GM21737 (cell line): ENCODE data around the gene FOXS1.

Source experiments
- ATAC-seq: cut with Tn5 transposase; IDR thresholded peaks from one replicate; pipeline ENCODE4 v1.9.1; 2021; ENCODE audit warnings: mild to moderate bottlenecking, moderate library complexity; ENCODE audit not compliant: unreplicated experiment

Gene FOXS1

GRCh38 chr20:31861385-31862156, 16.2 kb upstream of the FOXS1 start:
- ATAC-seq = no peak

- no peak for ATAC-seq
Measured at GRCh38 chr20:31861135-31861384, 15.7 kb upstream of the FOXS1 start.

- no peak for ATAC-seq
Measured at GRCh38 chr20:31860390-31861134, 15.2 kb upstream of the FOXS1 start.

GRCh38 chr20:31859998-31860380, 14.6 kb upstream of the FOXS1 start:
- ATAC-seq = no peak

- no peak for ATAC-seq
Measured at GRCh38 chr20:31859266-31859997, 14.0 kb upstream of the FOXS1 start.

- ATAC-seq = no peak
Measured at GRCh38 chr20:31858760-31859083, 13.3 kb upstream of the FOXS1 start.

- ATAC-seq = no peak
Measured at GRCh38 chr20:31857861-31858759, 12.7 kb upstream of the FOXS1 start.

- ATAC-seq = no peak
Measured at GRCh38 chr20:31856516-31856915, 11.1 kb upstream of the FOXS1 start.

- no peak for ATAC-seq
Measured at GRCh38 chr20:31853481-31853880, 8.1 kb upstream of the FOXS1 start.

GRCh38 chr20:31851240-31851955, 6.0 kb upstream of the FOXS1 start:
- ATAC-seq = no peak

- ATAC-seq = no peak
Measured at GRCh38 chr20:31849306-31849930, 4.0 kb upstream of the FOXS1 start.

- no peak for ATAC-seq
Measured at GRCh38 chr20:31848088-31848999, 2.9 kb upstream of the FOXS1 start.

GRCh38 chr20:31846793-31847138, 1.4 kb upstream of the FOXS1 start:
- no peak for ATAC-seq

GRCh38 chr20:31844737-31845299, 586 bp downstream of the FOXS1 start:
- ATAC-seq = no peak

- no peak for ATAC-seq
Measured at GRCh38 chr20:31843881-31844280, 1.5 kb downstream of the FOXS1 start.

GRCh38 chr20:31843288-31843687, 2.1 kb downstream of the FOXS1 start:
- ATAC-seq = no peak

- ATAC-seq = no peak
Measured at GRCh38 chr20:31842471-31843157, 2.8 kb downstream of the FOXS1 start.

GRCh38 chr20:31841928-31842327, 3.5 kb downstream of the FOXS1 start:
- no peak for ATAC-seq
